GM18517 (cell line): ENCODE results near the gene CLTCL1.
"Not testable (repeated sequence)": the region's sequence is repeated elsewhere in the genome, so short reads cannot be mapped to it uniquely, and the experiment has no call there.

Experiments
- ATAC-seq: cut with Tn5 transposase; IDR thresholded peaks from one replicate; pipeline ENCODE4 v1.9.1; 2021; ENCODE audit warnings: mild to moderate bottlenecking, moderate library complexity; ENCODE audit not compliant: unreplicated experiment

Gene CLTCL1

GRCh38 chr22:19178065-19178656 lies 113.4 kb downstream of the CLTCL1 start:
- peak; percentile 43 for ATAC-seq

- ATAC-seq, result no peak
Measured at GRCh38 chr22:19177164-19178064, 114.1 kb downstream of the CLTCL1 start.

- ATAC-seq, result no peak
Measured at GRCh38 chr22:19176732-19177131, 114.8 kb downstream of the CLTCL1 start.

- ATAC-seq, result no peak
Measured at GRCh38 chr22:19176175-19176643, 115.3 kb downstream of the CLTCL1 start.

- ATAC-seq, result no peak
Measured at GRCh38 chr22:19175602-19176174, 115.8 kb downstream of the CLTCL1 start.

- no peak for ATAC-seq
Measured at GRCh38 chr22:19175026-19175601, 116.4 kb downstream of the CLTCL1 start.

- ATAC-seq, result no peak
Measured at GRCh38 chr22:19174106-19175025, 117.2 kb downstream of the CLTCL1 start.

- ATAC-seq, result no peak
Measured at GRCh38 chr22:19173047-19174035, 118.2 kb downstream of the CLTCL1 start.

GRCh38 chr22:19172213-19173046 lies 119.1 kb downstream of the CLTCL1 start:
- no peak for ATAC-seq

- no peak for ATAC-seq
Measured at GRCh38 chr22:19169947-19170318, 121.6 kb downstream of the CLTCL1 start.

- no peak for ATAC-seq
Measured at GRCh38 chr22:19169002-19169946, 122.2 kb downstream of the CLTCL1 start.

GRCh38 chr22:19168088-19168890 lies 123.2 kb downstream of the CLTCL1 start:
- no peak for ATAC-seq

GRCh38 chr22:19167106-19167869 lies 124.2 kb downstream of the CLTCL1 start:
- no peak for ATAC-seq

- no peak for ATAC-seq
Measured at GRCh38 chr22:19166421-19166820, 125.1 kb downstream of the CLTCL1 start.

- no peak for ATAC-seq
Measured at GRCh38 chr22:19164425-19164824, 127.1 kb downstream of the CLTCL1 start.

GRCh38 chr22:19158649-19159048 lies 132.9 kb downstream of the CLTCL1 start:
- not testable (repeated sequence) for ATAC-seq
